Measurements from ENCODE around the gene CDC14B.

GRCh38 chr9:96497117-96497399, 122.6 kb downstream of the CDC14B start:
- TF ChIP-seq CTCF (IDR thresholded peaks at IDR 0.05) = no peak
- TF ChIP-seq POLR2AphosphoS5 (IDR thresholded peaks at IDR 0.05) = no peak
- no peak for TF ChIP-seq POLR2A (IDR thresholded peaks at IDR 0.05)

Measured in gastroesophageal sphincter (tissue), 3 donors.